Fibroblast of lung (primary cell): ENCODE measurements around the gene CRACR2B. TPM values are rescaled to one million over a fixed set of nuclear protein-coding genes. Genes with fewer than 3 reads are reported as not detected.

Source experiments
- DNase-seq, 2 donors: peaks; one replicate each; pipeline versions ENCODE4 v3.0.0 to v3.0.0-alpha.2; 2010; ENCODE audit warnings: low read depth in 2 of 2
- H2AFZ ChIP-seq: 2 replicates; pipeline ENCODE4 v1.5.1; 2012; ENCODE audit warnings: low read length, control low read depth, inconsistent platforms
- H3K27ac ChIP-seq: 2 replicates; pipeline ENCODE4 v1.5.1; 2011; ENCODE audit warnings: low read length, control low read depth; ENCODE audit not compliant: insufficient read depth
- H3K27me3 ChIP-seq: 2 replicates; pipeline ENCODE4 v1.5.1; 2011; ENCODE audit warnings: mild to moderate bottlenecking, low read length; ENCODE audit not compliant: control insufficient read depth, insufficient read depth
- H3K36me3 ChIP-seq: 2 replicates; pipeline ENCODE4 v1.5.1; 2011; ENCODE audit warnings: low read length; ENCODE audit not compliant: control insufficient read depth, insufficient read depth
- H3K4me1 ChIP-seq: 2 replicates; pipeline ENCODE4 v1.5.1; 2011; ENCODE audit warnings: low read length; ENCODE audit not compliant: control insufficient read depth, insufficient read depth; ENCODE audit errors: extremely low read depth
- H3K4me2 ChIP-seq: 2 replicates; pipeline ENCODE4 v1.5.1; 2011; ENCODE audit warnings: low read length, control low read depth; ENCODE audit not compliant: insufficient read depth; ENCODE audit errors: extremely low read depth
- H3K4me3 ChIP-seq, 4 experiments: fragments of 200-600 bp in 1 of 4; sonication (generic) in 1 of 4; replicated peaks in 1 of 4; 2 replicates each; pipeline ENCODE4 v1.5.1; 2011 to 2016; ENCODE audit warnings: low read length in 4 of 4, low read depth in 3 of 4, mild to moderate bottlenecking in 3 of 4, control low read depth in 2 of 4, inconsistent platforms in 1 of 4, mixed read lengths in 1 of 4; ENCODE audit not compliant: insufficient read depth in 1 of 4; ENCODE audit errors: control extremely low read depth in 1 of 4
- H3K79me2 ChIP-seq: 2 replicates; pipeline ENCODE4 v1.5.1; 2012; ENCODE audit warnings: mild to moderate bottlenecking, low read length, inconsistent platforms; ENCODE audit not compliant: control insufficient read depth, insufficient read depth
- H3K9ac ChIP-seq: 2 replicates; pipeline ENCODE4 v1.5.1; 2011; ENCODE audit warnings: mild to moderate bottlenecking, low read length, control low read depth; ENCODE audit not compliant: insufficient read depth
- H3K9me3 ChIP-seq: 2 replicates; pipeline ENCODE4 v1.5.1; 2012; ENCODE audit warnings: low read depth, low read length; ENCODE audit not compliant: control insufficient read depth, insufficient read depth
- H4K20me1 ChIP-seq: 2 replicates; pipeline ENCODE4 v1.5.1; 2011; ENCODE audit warnings: low read length; ENCODE audit not compliant: control insufficient read depth, insufficient read depth; ENCODE audit errors: extremely low read depth
- CTCF ChIP-seq, 2 donors: IDR thresholded peaks in 1 of 2; conservative IDR thresholded peaks in 1 of 2; 1 replicate in 1 of 2; 2 replicates in 1 of 2; pipeline ENCODE4 v1.5.1; 2011 to 2012; ENCODE audit warnings: low read length in 2 of 2, control low read depth in 1 of 2, inconsistent platforms in 1 of 2, low read depth in 1 of 2, mild to moderate bottlenecking in 1 of 2
- EZH2 ChIP-seq: IDR thresholded peaks from 2 replicates; pipeline ENCODE4 v1.5.1; 2012; ENCODE audit warnings: low read length, control low read depth, mild to moderate bottlenecking; ENCODE audit errors: missing control alignments
- polyA plus RNA-seq, 2 donors: library from polyadenylated mRNA; depleted of rRNA in 1 of 2; stranded (reverse) in 1 of 2; unstranded in 1 of 2; fragments of >200 nt; gene quantifications; 2 replicates each; pipeline ENCODE4 v1.2.1, GENCODE V29; 2011 to 2012; ENCODE audit warnings: missing spikeins in 1 of 2
- total RNA-seq: library from RNA; depleted of rRNA; stranded (reverse); fragments of >200 nt; gene quantifications from 2 replicates; pipeline ENCODE4 v1.2.1, GENCODE V29; 2014

The CRACR2B gene
- total and polyA plus RNA-seq, 2 donors (not counting 1 experiment from before 2014, with no cell fraction given) = 0.11 to 0.66 TPM

- no peak overlapping the region for H3K4me3 ChIP-seq
- H3K9me3 ChIP-seq = no peaks in the 10 kb centered on the region
- no peaks in the 10 kb centered on the region for H3K79me2 ChIP-seq
- no peaks in the 10 kb centered on the region for H3K27me3 ChIP-seq
- H2AFZ ChIP-seq = no peak overlapping the region
- TF ChIP-seq CTCF (conservative IDR thresholded peaks at IDR 0.05 in 1 of 2, IDR thresholded peaks at IDR 0.05 in 1 of 2; ENCODE audit: low read depth in 1 of 2, low read length in 2 of 2) (no peak), EZH2 (no peak)
- H3K9ac ChIP-seq = no peak overlapping the region
- DNase-seq = no peak
- no peak overlapping the region for H3K4me2 ChIP-seq
- no peaks in the 10 kb centered on the region for H4K20me1 ChIP-seq
- no peak overlapping the region for H3K27ac ChIP-seq
- H3K36me3 ChIP-seq = no peaks in the 10 kb centered on the region
- H3K4me1 ChIP-seq = peaks cover 11% of the 10 kb centered on the region
Measured at GRCh38 chr11:875769-876301, 48.1 kb downstream of the CRACR2B start.

- Histone ChIP-seq H4K20me1 (no peaks in the 10 kb centered on the region), H3K27me3 (no peaks in the 10 kb centered on the region), H3K36me3 (no peaks in the 10 kb centered on the region), H3K4me3 (no peak overlapping the region), H2AFZ (no peak overlapping the region), H3K9me3 (no peaks in the 10 kb centered on the region), H3K4me1 (peaks cover 11% of the 10 kb centered on the region), H3K27ac (no peak overlapping the region), H3K9ac (no peak overlapping the region), H3K79me2 (no peaks in the 10 kb centered on the region), H3K4me2 (no peak overlapping the region)
- TF ChIP-seq EZH2 = no peak
- DNase-seq = peak in 1 of 2 donors; percentile 28
Measured at GRCh38 chr11:876545-876944, 48.8 kb downstream of the CRACR2B start.

GRCh38 chr11:877565-877964 is 49.8 kb downstream of the CRACR2B start:
- no peak overlapping the region for H2AFZ ChIP-seq
- no peaks in the 10 kb centered on the region for H4K20me1 ChIP-seq
- no peaks in the 10 kb centered on the region for H3K27me3 ChIP-seq
- TF ChIP-seq EZH2 = no peak
- TF ChIP-seq CTCF (conservative IDR thresholded peaks at IDR 0.05 in 1 of 2, IDR thresholded peaks at IDR 0.05 in 1 of 2; ENCODE audit: low read depth in 1 of 2, low read length in 2 of 2) = no peak
- no peaks in the 10 kb centered on the region for H3K79me2 ChIP-seq
- H3K9ac ChIP-seq = no peak overlapping the region
- DNase-seq = no peak
- peaks cover 2% of the 10 kb centered on the region for H3K4me1 ChIP-seq
- no peaks in the 10 kb centered on the region for H3K36me3 ChIP-seq
- H3K9me3 ChIP-seq = no peaks in the 10 kb centered on the region
- H3K4me2 ChIP-seq = no peak overlapping the region
- H3K4me3 ChIP-seq = no peak overlapping the region
- H3K27ac ChIP-seq = no peak overlapping the region
